ENCODE data around the gene GARRE1. TPM values are rescaled to one million over a fixed set of nuclear protein-coding genes. Genes with fewer than 3 reads are reported as not detected.

Gene GARRE1
- total and polyA plus RNA-seq, 2 donors (not counting 3 experiments of a cell fraction or from before 2014, with no cell fraction given): 39.2 to 46.8 TPM

- TF ChIP-seq EZH2 (IDR thresholded peaks at IDR 0.05; ENCODE audit: borderline replicate concordance, low read depth, low read length, severe bottlenecking): no peak
- TF ChIP-seq FOS (IDR thresholded peaks at IDR 0.05; ENCODE audit: borderline replicate concordance, insufficient read depth, low read length): no peak
- TF ChIP-seq POLR2AphosphoS5 (IDR thresholded peaks at IDR 0.05; ENCODE audit: insufficient read depth, low read depth, low read length): no peak
- no peak for TF ChIP-seq GATA2 (IDR thresholded peaks at IDR 0.05; ENCODE audit: insufficient read depth, insufficient read length, low read depth, low read length)
- TF ChIP-seq POLR2A (IDR thresholded peaks at IDR 0.05; ENCODE audit: low read depth, low read length): no peak
- TF ChIP-seq MAX (IDR thresholded peaks at IDR 0.05; ENCODE audit: insufficient read depth, insufficient read length): no peak
- no peak for TF ChIP-seq JUN (IDR thresholded peaks at IDR 0.05; ENCODE audit: borderline replicate concordance, insufficient read depth, insufficient read length, low read depth)
- TF ChIP-seq CTCF (IDR thresholded peaks at IDR 0.05; ENCODE audit: extremely low read depth in 1 of 2, insufficient read depth in 1 of 2, low read depth in 1 of 2, low read length in 2 of 2): no peak
- no peak for TF ChIP-seq MYC (IDR thresholded peaks at IDR 0.05; ENCODE audit: low read depth, low read length)
- FAIRE-seq (no peak), DNase-seq (ENCODE audit: low read depth, low spot score) (peak; percentile 53)
- Histone ChIP-seq H3K27me3 (ENCODE audit: control insufficient read depth in 2 of 2, insufficient read depth in 2 of 2, low read length in 2 of 2) (no peaks in the 10 kb centered on the region), H3K4me2 (ENCODE audit: insufficient read depth, low read length) (no peak overlapping the region), H3K79me2 (ENCODE audit: control insufficient read depth, insufficient read depth, low read length) (peaks cover 28% of the 10 kb centered on the region), H2AFZ (ENCODE audit: low read depth, low read length) (no peak overlapping the region), H4K20me1 (replicated peaks; ENCODE audit: control insufficient read depth, extremely low read depth, insufficient read depth, low read length) (no peaks in the 10 kb centered on the region), H3K4me3 (replicated peaks in 1 of 3; ENCODE audit: insufficient read depth in 1 of 3, low read depth in 1 of 3, low read length in 3 of 3) (no peak overlapping the region), H3K9me3 (replicated peaks; ENCODE audit: control insufficient read depth, insufficient read depth, low read length) (no peaks in the 10 kb centered on the region), H3K4me1 (ENCODE audit: control insufficient read depth, extremely low read depth, insufficient read depth, low read length) (peaks cover 11% of the 10 kb centered on the region), H3K27ac (ENCODE audit: insufficient read depth, low read depth, low read length) (no peak overlapping the region), H3K9ac (replicated peaks; ENCODE audit: extremely low read depth, insufficient read depth, low read length) (no peak overlapping the region), H3K9me1 (replicated peaks; ENCODE audit: control insufficient read depth, extremely low read depth, insufficient read depth, low read length) (no peaks in the 10 kb centered on the region), H3K36me3 (ENCODE audit: control insufficient read depth in 2 of 2, extremely low read depth in 1 of 2, insufficient read depth in 2 of 2, low read length in 2 of 2) (peaks cover 17 to 31% of the 10 kb centered on the region in 2 experiments)
- dilution Hi-C loops (cut with MboI; ENCODE audit: extremely low pct_ligation_motif_present, low sequenced_read_pairs) (no loop called here), intact Hi-C loops (cut with micrococcal nuclease) (loop anchor here (5.0 to 10.0 kb wide), 2 partner anchors 96 to 216 kb away; no protein-coding TSS in a partner anchor)
- ChIA-PET POLR2A (no interaction called here), CTCF (interaction anchor here (0.8 to 1.6 kb wide), 10 partner anchors 9 to 140 kb away, joined by 3 to 18 read pairs (median 3); no protein-coding TSS in a partner anchor)
- BruUV-seq (replicated peaks): no TSS peak
These were observed 35.6 kb upstream of the GARRE1 start for GRCh38 chr19:34218818-34219164.
